ENCODE measurements around the gene JHY.

Gene JHY

DNA sequence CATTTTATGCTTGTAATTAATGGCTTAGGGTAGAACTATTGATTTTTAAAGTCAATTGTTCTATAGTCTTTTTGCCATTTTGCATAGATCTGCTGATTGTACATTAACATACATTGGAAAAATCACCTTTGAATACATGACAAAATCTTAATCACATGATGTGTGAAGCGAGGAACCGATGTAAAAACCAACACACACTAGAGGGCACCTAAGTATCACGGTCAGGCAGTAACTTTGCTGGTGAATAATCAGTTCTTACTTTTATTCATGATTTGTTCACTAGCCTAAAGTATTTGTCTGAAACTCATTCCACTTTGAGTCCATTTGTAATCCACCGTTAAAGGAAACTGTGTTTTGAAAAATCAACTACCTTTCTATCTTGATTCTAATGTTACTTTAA, 28.2 kb downstream of the JHY start:
- DNase-seq (ENCODE audit: extremely low spot score) = no peak
- no peak for TF ChIP-seq BHLHE40 (IDR thresholded peaks at IDR 0.05; ENCODE audit: borderline replicate concordance)
- no peak for TF ChIP-seq ARNT (IDR thresholded peaks at IDR 0.05)
- no peak for TF ChIP-seq PKNOX1 (IDR thresholded peaks at IDR 0.05)
- TF ChIP-seq SUZ12 (IDR thresholded peaks at IDR 0.05) = no peak
- no peak for TF ChIP-seq LEF1 (IDR thresholded peaks at IDR 0.05; ENCODE audit: borderline replicate concordance)
- no peak for TF ChIP-seq HDGF (IDR thresholded peaks at IDR 0.05; ENCODE audit: borderline replicate concordance)
- TF ChIP-seq FOXA1 (IDR thresholded peaks at IDR 0.05) = no peak
- no peak for TF ChIP-seq SP1 (IDR thresholded peaks at IDR 0.05)
- TF ChIP-seq FOXM1 (IDR thresholded peaks at IDR 0.05; ENCODE audit: borderline replicate concordance) = no peak
- TF ChIP-seq L3MBTL2 (conservative IDR thresholded peaks at IDR 0.05) = no peak
- TF ChIP-seq FOXK2 (IDR thresholded peaks at IDR 0.05) = no peak
- no peak for TF ChIP-seq TARDBP (IDR thresholded peaks at IDR 0.05)
- no peak for TF ChIP-seq CTBP1 (IDR thresholded peaks at IDR 0.05; ENCODE audit: borderline replicate concordance)
- TF ChIP-seq NFRKB (IDR thresholded peaks at IDR 0.05) = no peak
- TF ChIP-seq ZNF384 (IDR thresholded peaks at IDR 0.05) = no peak
- TF ChIP-seq ELF4 (IDR thresholded peaks at IDR 0.05) = no peak
- CTCF ChIA-PET = no interaction called here
- POLR2A ChIA-PET = no interaction called here

GRCh38 chr11:122917311-122917710, 34.8 kb downstream of the JHY start:
- ChIA-PET CTCF (no interaction called here), POLR2A (no interaction called here)
- no peak for TF ChIP-seq TARDBP (IDR thresholded peaks at IDR 0.05)
- no peak for TF ChIP-seq NFRKB (IDR thresholded peaks at IDR 0.05)
- TF ChIP-seq ZNF384 (IDR thresholded peaks at IDR 0.05) = no peak
- no peak for TF ChIP-seq CTBP1 (IDR thresholded peaks at IDR 0.05; ENCODE audit: borderline replicate concordance)
- no peak for DNase-seq (ENCODE audit: extremely low spot score)

- ChIA-PET POLR2A (no interaction called here), CTCF (no interaction called here)
- DNase-seq (ENCODE audit: extremely low spot score) = no peak
- no peak for TF ChIP-seq ZNF384 (IDR thresholded peaks at IDR 0.05)
- no peak for TF ChIP-seq PKNOX1 (IDR thresholded peaks at IDR 0.05)
- no peak for TF ChIP-seq NFRKB (IDR thresholded peaks at IDR 0.05)
- no peak for TF ChIP-seq FOXK2 (IDR thresholded peaks at IDR 0.05)
- no peak for TF ChIP-seq LEF1 (IDR thresholded peaks at IDR 0.05; ENCODE audit: borderline replicate concordance)
- no peak for TF ChIP-seq ARNT (IDR thresholded peaks at IDR 0.05)
- no peak for TF ChIP-seq TARDBP (IDR thresholded peaks at IDR 0.05)
- TF ChIP-seq FOXA1 (IDR thresholded peaks at IDR 0.05) = no peak
- TF ChIP-seq ELF4 (IDR thresholded peaks at IDR 0.05) = no peak
Measured at GRCh38 chr11:122918734-122919133, 36.2 kb downstream of the JHY start.

GRCh38 chr11:122920579-122920978, 38.0 kb downstream of the JHY start:
- CTCF ChIA-PET = no interaction called here
- POLR2A ChIA-PET = no interaction called here
- DNase-seq (ENCODE audit: extremely low spot score) = no peak
- TF ChIP-seq NFRKB (IDR thresholded peaks at IDR 0.05) (no peak), ARNT (IDR thresholded peaks at IDR 0.05) (no peak), CTBP1 (IDR thresholded peaks at IDR 0.05; ENCODE audit: borderline replicate concordance) (no peak), BHLHE40 (IDR thresholded peaks at IDR 0.05; ENCODE audit: borderline replicate concordance) (no peak), PKNOX1 (IDR thresholded peaks at IDR 0.05) (no peak), SP1 (IDR thresholded peaks at IDR 0.05) (no peak)

- TF ChIP-seq L3MBTL2 (conservative IDR thresholded peaks at IDR 0.05) (no peak), FOXK2 (IDR thresholded peaks at IDR 0.05) (no peak), ZNF384 (IDR thresholded peaks at IDR 0.05) (no peak)
- POLR2A ChIA-PET = no interaction called here
- CTCF ChIA-PET = no interaction called here
Measured at GRCh38 chr11:122922893-122923292, 40.3 kb downstream of the JHY start.

GRCh38 chr11:122923302-122923701, 40.7 kb downstream of the JHY start:
- no peak for DNase-seq (ENCODE audit: extremely low spot score)
- POLR2A ChIA-PET = no interaction called here
- TF ChIP-seq ARNT (IDR thresholded peaks at IDR 0.05) (no peak), PKNOX1 (IDR thresholded peaks at IDR 0.05) (no peak), CTBP1 (IDR thresholded peaks at IDR 0.05; ENCODE audit: borderline replicate concordance) (no peak), LEF1 (IDR thresholded peaks at IDR 0.05; ENCODE audit: borderline replicate concordance) (no peak), NFRKB (IDR thresholded peaks at IDR 0.05) (no peak), ELF4 (IDR thresholded peaks at IDR 0.05) (no peak), FOXM1 (IDR thresholded peaks at IDR 0.05; ENCODE audit: borderline replicate concordance) (no peak), HDGF (IDR thresholded peaks at IDR 0.05; ENCODE audit: borderline replicate concordance) (no peak), SP1 (IDR thresholded peaks at IDR 0.05) (no peak), BHLHE40 (IDR thresholded peaks at IDR 0.05; ENCODE audit: borderline replicate concordance) (no peak), FOXK2 (IDR thresholded peaks at IDR 0.05) (no peak), FOXA1 (IDR thresholded peaks at IDR 0.05) (no peak), TARDBP (IDR thresholded peaks at IDR 0.05) (no peak), ZNF384 (IDR thresholded peaks at IDR 0.05) (no peak), L3MBTL2 (conservative IDR thresholded peaks at IDR 0.05) (no peak)
- CTCF ChIA-PET = interaction anchor here (0.6 kb wide), 1 partner anchor 187 kb away, joined by 4 read pairs; no protein-coding TSS in a partner anchor

More at GRCh38 chr11:122922893-122923292, 40.3 kb downstream of the JHY start:
- DNase-seq (ENCODE audit: extremely low spot score) = no peak

Measured in HEK293T (cell line).